Gastroesophageal sphincter (tissue), 3 donors: ENCODE data around the gene SLC32A1.

Experiments used
- EP300 ChIP-seq: sonication (generic); formaldehyde crosslinking; IDR thresholded peaks from one replicate; pipeline ENCODE4 v1.6.1; 2017; ENCODE audit warnings: antibody characterized with exemption, mild to moderate bottlenecking
- POLR2A ChIP-seq, 2 donors: fragments of 450-650 bp; IDR thresholded peaks; one replicate each; pipeline ENCODE4 v1.6.1; 2017; ENCODE audit warnings: antibody characterized with exemption in 2 of 2, mild to moderate bottlenecking in 2 of 2, moderate library complexity in 1 of 2
- TF ChIP-seq, protein P1 (sequence below), 4 experiments: fragments of 200-600 bp in 2 of 4; fragments of 450-650 bp in 2 of 4; sonication (generic) in 1 of 4; IDR thresholded peaks; one replicate each; pipeline ENCODE4 v1.5.1; 2017 to 2019; ENCODE audit warnings: antibody characterized with exemption in 4 of 4, mild to moderate bottlenecking in 2 of 4, moderate library complexity in 2 of 4

DNA sequence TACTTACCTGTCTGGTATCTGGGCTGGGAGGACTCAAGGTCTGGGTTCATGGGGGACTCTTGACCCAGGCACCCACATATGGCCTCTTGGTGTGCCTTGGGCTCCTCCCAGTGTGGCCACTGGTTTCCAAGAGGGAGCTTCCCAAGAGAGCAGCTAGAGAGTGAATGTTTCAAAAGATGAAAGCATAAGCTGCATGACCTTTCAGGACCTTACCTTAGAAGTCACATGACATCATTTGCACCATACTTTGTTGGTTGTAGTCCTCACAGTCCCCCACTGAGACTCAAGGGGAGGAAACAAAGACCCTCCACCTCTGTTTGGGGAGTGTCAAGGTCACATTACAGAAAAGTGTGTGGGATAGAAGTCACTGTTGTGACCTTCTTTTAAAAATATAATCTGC, 37.9 kb downstream of the SLC32A1 start:
- TF ChIP-seq, protein P1, sequence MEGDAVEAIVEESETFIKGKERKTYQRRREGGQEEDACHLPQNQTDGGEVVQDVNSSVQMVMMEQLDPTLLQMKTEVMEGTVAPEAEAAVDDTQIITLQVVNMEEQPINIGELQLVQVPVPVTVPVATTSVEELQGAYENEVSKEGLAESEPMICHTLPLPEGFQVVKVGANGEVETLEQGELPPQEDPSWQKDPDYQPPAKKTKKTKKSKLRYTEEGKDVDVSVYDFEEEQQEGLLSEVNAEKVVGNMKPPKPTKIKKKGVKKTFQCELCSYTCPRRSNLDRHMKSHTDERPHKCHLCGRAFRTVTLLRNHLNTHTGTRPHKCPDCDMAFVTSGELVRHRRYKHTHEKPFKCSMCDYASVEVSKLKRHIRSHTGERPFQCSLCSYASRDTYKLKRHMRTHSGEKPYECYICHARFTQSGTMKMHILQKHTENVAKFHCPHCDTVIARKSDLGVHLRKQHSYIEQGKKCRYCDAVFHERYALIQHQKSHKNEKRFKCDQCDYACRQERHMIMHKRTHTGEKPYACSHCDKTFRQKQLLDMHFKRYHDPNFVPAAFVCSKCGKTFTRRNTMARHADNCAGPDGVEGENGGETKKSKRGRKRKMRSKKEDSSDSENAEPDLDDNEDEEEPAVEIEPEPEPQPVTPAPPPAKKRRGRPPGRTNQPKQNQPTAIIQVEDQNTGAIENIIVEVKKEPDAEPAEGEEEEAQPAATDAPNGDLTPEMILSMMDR (IDR thresholded peaks at IDR 0.05) = no peak
- TF ChIP-seq POLR2A (IDR thresholded peaks at IDR 0.05) (no peak), EP300 (no peak)
